Measurements from ENCODE around the gene LY86. TPM values are rescaled to one million over a fixed set of nuclear protein-coding genes. Genes with fewer than 3 reads are reported as not detected.
A peak's percentile ranks its signal among the peaks of the same experiment; 100 is the strongest.

Gene LY86
- total and polyA plus RNA-seq, 12 donors: 0.23 to 7.6 (median 0.91) TPM

DNA sequence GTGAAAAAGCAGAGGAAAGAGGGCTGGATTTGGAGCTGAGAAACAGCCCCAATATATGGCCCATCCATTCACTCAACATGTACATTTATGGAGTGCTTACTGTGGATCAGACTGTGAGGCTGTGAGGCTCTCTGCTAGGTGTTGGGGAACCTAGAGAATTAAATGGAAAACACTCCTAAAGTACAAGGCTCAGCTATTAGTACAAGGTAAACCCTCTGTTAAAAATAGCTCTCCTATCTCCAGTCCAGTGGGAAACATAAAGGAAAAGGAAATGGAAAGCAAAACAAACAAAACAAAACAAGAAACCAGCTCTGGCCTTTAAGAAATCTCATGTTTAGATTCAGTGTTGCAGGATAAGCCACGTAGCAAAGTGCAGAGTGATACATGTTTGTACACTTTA, 35.0 kb downstream of the LY86 start:
- no peak overlapping the region for H3K4me3 ChIP-seq
- H3K4me1 ChIP-seq: peaks cover 0 to 60% (median 9%) of the 10 kb centered on the region in 9 donors
- TF ChIP-seq, protein P1, sequence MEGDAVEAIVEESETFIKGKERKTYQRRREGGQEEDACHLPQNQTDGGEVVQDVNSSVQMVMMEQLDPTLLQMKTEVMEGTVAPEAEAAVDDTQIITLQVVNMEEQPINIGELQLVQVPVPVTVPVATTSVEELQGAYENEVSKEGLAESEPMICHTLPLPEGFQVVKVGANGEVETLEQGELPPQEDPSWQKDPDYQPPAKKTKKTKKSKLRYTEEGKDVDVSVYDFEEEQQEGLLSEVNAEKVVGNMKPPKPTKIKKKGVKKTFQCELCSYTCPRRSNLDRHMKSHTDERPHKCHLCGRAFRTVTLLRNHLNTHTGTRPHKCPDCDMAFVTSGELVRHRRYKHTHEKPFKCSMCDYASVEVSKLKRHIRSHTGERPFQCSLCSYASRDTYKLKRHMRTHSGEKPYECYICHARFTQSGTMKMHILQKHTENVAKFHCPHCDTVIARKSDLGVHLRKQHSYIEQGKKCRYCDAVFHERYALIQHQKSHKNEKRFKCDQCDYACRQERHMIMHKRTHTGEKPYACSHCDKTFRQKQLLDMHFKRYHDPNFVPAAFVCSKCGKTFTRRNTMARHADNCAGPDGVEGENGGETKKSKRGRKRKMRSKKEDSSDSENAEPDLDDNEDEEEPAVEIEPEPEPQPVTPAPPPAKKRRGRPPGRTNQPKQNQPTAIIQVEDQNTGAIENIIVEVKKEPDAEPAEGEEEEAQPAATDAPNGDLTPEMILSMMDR (IDR thresholded peaks at IDR 0.05): no peak
- no peaks in the 10 kb centered on the region for H3K36me3 ChIP-seq
- no peaks in the 10 kb centered on the region for H3K9me3 ChIP-seq
- no peaks in the 10 kb centered on the region for H3K27me3 ChIP-seq
- peak overlapping the region in 4 of 10 donors; percentile 45 to 73 (median 66) for H3K27ac ChIP-seq
- no peak for DNase-seq
- intact Hi-C loops (cut with DNase I): no loop called here
- WGBS, 2 donors: 30 to 40% methylated on average over 1 of the region's 1 CpG
- peak in 4 of 8 donors; percentile 30 to 64 (median 49) for ATAC-seq

DNA sequence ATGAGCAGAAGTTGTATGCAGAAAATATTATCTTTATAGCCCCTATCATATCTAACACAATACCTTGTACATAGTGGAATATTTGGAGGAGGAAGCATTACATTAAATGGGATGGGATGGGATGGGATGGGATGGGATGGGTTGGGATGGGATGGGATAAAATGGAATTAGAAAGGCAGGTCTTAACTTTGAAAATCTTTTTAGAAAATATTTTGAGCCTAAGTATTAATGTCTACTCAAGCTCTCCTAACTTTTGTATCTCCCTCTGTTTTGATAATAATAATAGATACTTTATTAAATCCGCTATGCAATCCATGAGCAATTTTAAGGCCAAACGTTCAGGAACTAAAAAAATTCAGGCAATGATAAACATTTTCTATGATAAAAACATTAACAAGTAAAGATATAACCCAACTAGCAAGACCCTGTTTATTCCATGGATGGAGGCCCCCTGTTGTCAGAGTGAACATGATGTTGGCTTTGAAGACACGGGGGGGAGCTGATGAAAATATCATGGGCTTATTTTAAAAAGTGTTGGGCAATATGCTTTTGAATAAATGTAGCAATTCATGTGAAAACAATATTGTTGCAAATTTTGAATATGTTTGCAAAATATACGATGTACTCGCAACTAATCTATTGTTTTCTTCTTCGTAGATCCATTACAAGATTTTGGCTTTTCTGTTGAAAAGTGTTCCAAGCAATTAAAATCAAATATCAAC, 35.9 kb downstream of the LY86 start:
- Histone ChIP-seq H3K4me1 (peaks cover 0 to 52% (median 9%) of the 10 kb centered on the region in 9 donors), H3K36me3 (no peaks in the 10 kb centered on the region), H3K27me3 (no peaks in the 10 kb centered on the region), H3K4me3 (no peak overlapping the region), H3K9me3 (no peaks in the 10 kb centered on the region), H3K27ac (peak overlapping the region in 3 of 10 donors; percentile 45 to 73 (median 72))
- DNase-seq (no peak), ATAC-seq (no peak)
- intact Hi-C loops (cut with DNase I): no loop called here
- WGBS, 2 donors: 90 to 93% methylated on average over 6 of the region's 6 CpGs
- TF ChIP-seq, protein P1 (IDR thresholded peaks at IDR 0.05): no peak

DNA sequence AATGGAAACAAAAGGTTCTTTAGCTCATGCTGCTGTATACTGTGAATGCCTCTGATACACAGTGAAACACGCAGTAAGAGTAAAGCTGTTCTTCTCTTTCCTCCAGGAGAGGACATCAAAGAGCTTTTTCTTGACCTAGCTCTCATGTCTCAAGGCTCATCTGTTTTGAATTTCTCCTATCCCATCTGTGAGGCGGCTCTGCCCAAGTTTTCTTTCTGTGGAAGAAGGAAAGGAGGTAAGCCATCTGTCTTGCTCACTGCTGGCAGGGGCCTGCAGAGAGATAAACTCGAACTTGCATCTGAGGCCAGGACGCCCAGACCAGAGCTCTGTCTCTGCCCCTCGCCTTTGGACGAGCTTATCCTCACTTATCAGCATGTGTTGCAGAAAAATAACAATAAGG, 37.7 kb downstream of the LY86 start:
- TF ChIP-seq, protein P1 (IDR thresholded peaks at IDR 0.05): no peak
- ATAC-seq (peak in 1 of 8 donors; percentile 23), DNase-seq (no peak)
- Histone ChIP-seq H3K36me3 (peaks cover 0 to 6% (median 0%) of the 10 kb centered on the region in 9 donors), H3K9me3 (no peaks in the 10 kb centered on the region), H3K27me3 (no peaks in the 10 kb centered on the region), H3K4me3 (no peak overlapping the region), H3K27ac (peak overlapping the region in 1 of 10 donors; percentile 48), H3K4me1 (peaks cover 0 to 36% (median 9%) of the 10 kb centered on the region in 9 donors)
- intact Hi-C loops (cut with DNase I): no loop called here
- WGBS, 2 donors: 77 to 80% methylated on average over 6 of the region's 6 CpGs

DNA sequence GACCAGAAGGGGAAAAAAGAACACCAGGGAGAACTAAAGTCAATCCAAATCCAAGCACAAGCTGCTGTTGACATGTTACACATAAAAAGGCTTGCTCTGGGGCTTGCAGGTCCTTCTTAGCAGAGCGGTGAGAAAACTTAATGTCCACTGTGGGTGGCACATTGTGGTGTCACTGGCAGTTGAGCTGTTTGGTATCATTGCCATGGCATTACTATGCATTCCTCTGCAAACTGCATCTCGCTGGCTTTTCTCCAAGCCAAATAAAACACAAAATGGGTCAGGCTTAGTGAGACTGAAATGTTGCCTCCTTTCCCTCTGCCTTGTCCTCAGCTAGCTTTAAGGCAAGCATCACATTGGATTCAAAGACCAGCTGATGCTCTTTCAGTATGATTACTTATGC, 40.9 kb downstream of the LY86 start:
- H3K4me1 ChIP-seq: peaks cover 0 to 17% (median 7%) of the 10 kb centered on the region in 9 donors
- no peak overlapping the region for H3K4me3 ChIP-seq
- TF ChIP-seq, protein P1 (IDR thresholded peaks at IDR 0.05): no peak
- WGBS, 2 donors: 73 to 79% methylated on average over 2 of the region's 2 CpGs
- no peaks in the 10 kb centered on the region for H3K27me3 ChIP-seq
- H3K27ac ChIP-seq: no peak overlapping the region
- no peaks in the 10 kb centered on the region for H3K9me3 ChIP-seq
- intact Hi-C loops (cut with DNase I): no loop called here
- no peak for DNase-seq
- no peak for ATAC-seq
- H3K36me3 ChIP-seq: peaks cover 0 to 6% (median 0%) of the 10 kb centered on the region in 9 donors
